ENCODE results near the gene LLCFC1.

GRCh38 chr7:142898377-142899170, 40.7 kb upstream of the LLCFC1 start:
- TF ChIP-seq CTCF (IDR thresholded peaks at IDR 0.05; ENCODE audit: poor library complexity, severe bottlenecking) (no peak), SMC3 (conservative IDR thresholded peaks at IDR 0.05; ENCODE audit: poor library complexity) (no peak), EZH2 (IDR thresholded peaks at IDR 0.05; ENCODE audit: borderline replicate concordance, insufficient read depth, low read length, poor library complexity, severe bottlenecking) (no peak), POLR2AphosphoS5 (IDR thresholded peaks at IDR 0.05) (no peak)
- TF ChIP-seq, protein P1, sequence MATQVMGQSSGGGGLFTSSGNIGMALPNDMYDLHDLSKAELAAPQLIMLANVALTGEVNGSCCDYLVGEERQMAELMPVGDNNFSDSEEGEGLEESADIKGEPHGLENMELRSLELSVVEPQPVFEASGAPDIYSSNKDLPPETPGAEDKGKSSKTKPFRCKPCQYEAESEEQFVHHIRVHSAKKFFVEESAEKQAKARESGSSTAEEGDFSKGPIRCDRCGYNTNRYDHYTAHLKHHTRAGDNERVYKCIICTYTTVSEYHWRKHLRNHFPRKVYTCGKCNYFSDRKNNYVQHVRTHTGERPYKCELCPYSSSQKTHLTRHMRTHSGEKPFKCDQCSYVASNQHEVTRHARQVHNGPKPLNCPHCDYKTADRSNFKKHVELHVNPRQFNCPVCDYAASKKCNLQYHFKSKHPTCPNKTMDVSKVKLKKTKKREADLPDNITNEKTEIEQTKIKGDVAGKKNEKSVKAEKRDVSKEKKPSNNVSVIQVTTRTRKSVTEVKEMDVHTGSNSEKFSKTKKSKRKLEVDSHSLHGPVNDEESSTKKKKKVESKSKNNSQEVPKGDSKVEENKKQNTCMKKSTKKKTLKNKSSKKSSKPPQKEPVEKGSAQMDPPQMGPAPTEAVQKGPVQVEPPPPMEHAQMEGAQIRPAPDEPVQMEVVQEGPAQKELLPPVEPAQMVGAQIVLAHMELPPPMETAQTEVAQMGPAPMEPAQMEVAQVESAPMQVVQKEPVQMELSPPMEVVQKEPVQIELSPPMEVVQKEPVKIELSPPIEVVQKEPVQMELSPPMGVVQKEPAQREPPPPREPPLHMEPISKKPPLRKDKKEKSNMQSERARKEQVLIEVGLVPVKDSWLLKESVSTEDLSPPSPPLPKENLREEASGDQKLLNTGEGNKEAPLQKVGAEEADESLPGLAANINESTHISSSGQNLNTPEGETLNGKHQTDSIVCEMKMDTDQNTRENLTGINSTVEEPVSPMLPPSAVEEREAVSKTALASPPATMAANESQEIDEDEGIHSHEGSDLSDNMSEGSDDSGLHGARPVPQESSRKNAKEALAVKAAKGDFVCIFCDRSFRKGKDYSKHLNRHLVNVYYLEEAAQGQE (IDR thresholded peaks at IDR 0.05; ENCODE audit: borderline replicate concordance): no peak
